IMR-90 (cell line): ENCODE data around the gene LRRC3B. TPM values are rescaled to one million over a fixed set of nuclear protein-coding genes. Genes with fewer than 3 reads are reported as not detected.

Experiments used
- ATAC-seq: fragments of 200-7000 bp; cut with Tn5 transposase; 2 replicates; pipeline ENCODE4 v1.9.1; 2020; ENCODE audit warnings: low read depth, mild to moderate bottlenecking, moderate library complexity
- BruUV-seq: library from RNA; stranded (reverse); fragments of 400-500 nt; replicated peaks from 2 replicates; lab custom pipeline; 2021; lab: Mats Ljungman, UMichigan
- CTCF ChIA-PET: fragments of 300-600 bp; formaldehyde crosslinking; extraction: SDS; loops from one replicate; lab custom pipeline; 2021; ENCODE audit warnings: antibody characterized with exemption; lab: Yijun Ruan, JAX
- POLR2A ChIA-PET: fragments of 300-600 bp; sonication (Branson Sonifier 250); formaldehyde crosslinking; loops from one replicate; lab custom pipeline; 2022; ENCODE audit warnings: antibody characterized with exemption; ENCODE audit not compliant: unreplicated experiment; lab: Charles Lee
- DNase-seq: peaks from one replicate; pipeline ENCODE4 v3.0.0; 2013
- H2AFZ ChIP-seq: replicated peaks from 2 replicates; pipeline ENCODE3; 2013; ENCODE audit warnings: low read length, mild to moderate bottlenecking; ENCODE audit not compliant: poor library complexity
- H2AK5ac ChIP-seq: 2 replicates; pipeline ENCODE4 v1.6.1; 2013; ENCODE audit warnings: low read depth, low read length, inconsistent platforms
- H2AK9ac ChIP-seq: replicated peaks from 2 replicates; pipeline ENCODE3; 2013; ENCODE audit warnings: mild to moderate bottlenecking, low read depth, low read length, moderate library complexity; ENCODE audit not compliant: poor library complexity
- H2BK120ac ChIP-seq: 2 replicates; pipeline ENCODE4 v1.6.1; 2013; ENCODE audit warnings: low read depth, low read length, inconsistent platforms
- H2BK15ac ChIP-seq: 3 replicates; pipeline ENCODE4 v1.6.1; 2013; ENCODE audit warnings: low read depth, low read length, inconsistent platforms
- H2BK20ac ChIP-seq: 2 replicates; pipeline ENCODE4 v1.6.1; 2013; ENCODE audit warnings: low read depth, mild to moderate bottlenecking, inconsistent platforms, low read length, moderate library complexity
- H2BK5ac ChIP-seq: 2 replicates; pipeline ENCODE4 v1.6.1; 2013; ENCODE audit warnings: mild to moderate bottlenecking, low read depth, low read length, inconsistent platforms; ENCODE audit not compliant: poor library complexity, severe bottlenecking
- H3K14ac ChIP-seq: replicated peaks from 2 replicates; pipeline ENCODE4 v1.6.1; 2013; ENCODE audit warnings: low read depth, low read length, inconsistent platforms
- H3K18ac ChIP-seq: 2 replicates; pipeline ENCODE4 v1.6.1; 2013; ENCODE audit warnings: low read depth, low read length, control low read depth
- H3K23ac ChIP-seq: 2 replicates; pipeline ENCODE4 v1.6.1; 2013; ENCODE audit warnings: low read depth, low read length, inconsistent platforms
- H3K27ac ChIP-seq: 2 replicates; pipeline ENCODE4 v1.5.1; 2013; ENCODE audit warnings: mild to moderate bottlenecking, control low read depth, low read length; ENCODE audit not compliant: insufficient read depth
- H3K27me3 ChIP-seq: 2 replicates; pipeline ENCODE4 v1.6.1; 2013; ENCODE audit warnings: low read length; ENCODE audit not compliant: control insufficient read depth, insufficient read depth
- H3K36me3 ChIP-seq: 2 replicates; pipeline ENCODE4 v1.6.1; 2013; ENCODE audit warnings: low read length, mixed read lengths; ENCODE audit not compliant: control insufficient read depth, insufficient read depth
- H3K4ac ChIP-seq: 2 replicates; pipeline ENCODE4 v1.6.1; 2013; ENCODE audit warnings: low read depth, low read length, inconsistent platforms
- H3K4me1 ChIP-seq: 2 replicates; pipeline ENCODE4 v1.6.1; 2013; ENCODE audit warnings: low read length, mixed read lengths; ENCODE audit not compliant: control insufficient read depth, insufficient read depth
- H3K4me2 ChIP-seq: 2 replicates; pipeline ENCODE4 v1.6.1; 2013; ENCODE audit warnings: low read depth, mild to moderate bottlenecking, control low read depth, low read length, moderate library complexity
- H3K4me3 ChIP-seq: 2 replicates; pipeline ENCODE4 v1.5.1; 2013; ENCODE audit warnings: low read depth, mild to moderate bottlenecking, control low read depth, low read length, moderate library complexity; ENCODE audit not compliant: insufficient read depth
- H3K56ac ChIP-seq: 2 replicates; pipeline ENCODE4 v1.6.1; 2013; ENCODE audit warnings: low read length, inconsistent platforms; ENCODE audit not compliant: insufficient read depth; ENCODE audit errors: extremely low read depth
- H3K79me1 ChIP-seq, 2 experiments: 2 replicates each; pipeline ENCODE4 v1.6.1; 2013; ENCODE audit warnings: low read length in 2 of 2, inconsistent platforms in 1 of 2, low read depth in 1 of 2
- H3K9ac ChIP-seq: 2 replicates; pipeline ENCODE4 v1.6.1; 2013; ENCODE audit warnings: low read depth, low read length, control low read depth
- H3K9me1 ChIP-seq: 2 replicates; pipeline ENCODE4 v1.6.1; 2013; ENCODE audit warnings: low read length, inconsistent platforms; ENCODE audit not compliant: insufficient read depth
- H3K9me3 ChIP-seq: 2 replicates; pipeline ENCODE4 v1.6.1; 2013; ENCODE audit warnings: low read length; ENCODE audit not compliant: control insufficient read depth, insufficient read depth
- H4K20me1 ChIP-seq: 2 replicates; pipeline ENCODE4 v1.6.1; 2013; ENCODE audit warnings: low read length, inconsistent platforms; ENCODE audit not compliant: insufficient read depth
- H4K5ac ChIP-seq: 2 replicates; pipeline ENCODE4 v1.6.1; 2013; ENCODE audit warnings: mild to moderate bottlenecking, low read depth, low read length, control low read depth
- H4K8ac ChIP-seq, 2 experiments: 2 replicates each; pipeline ENCODE4 v1.6.1; 2013; ENCODE audit warnings: low read depth in 2 of 2, low read length in 2 of 2, control low read depth in 1 of 2, inconsistent platforms in 1 of 2
- H4K91ac ChIP-seq: 2 replicates; pipeline ENCODE4 v1.6.1; 2013; ENCODE audit warnings: low read depth, low read length, inconsistent platforms; ENCODE audit not compliant: insufficient read depth
- BHLHE40 ChIP-seq: fragments of 150-350 bp; IDR thresholded peaks from 2 replicates; pipeline ENCODE4 v1.6.1; 2016; ENCODE audit warnings: mild to moderate bottlenecking, low read depth, low read length
- CEBPB ChIP-seq: IDR thresholded peaks from 2 replicates; pipeline ENCODE4 v1.6.1; 2012; ENCODE audit warnings: low read depth, low read length, improper control_type of control experiment
- CHD1 ChIP-seq: IDR thresholded peaks from 2 replicates; pipeline ENCODE4 v1.6.1; 2012; ENCODE audit warnings: low read depth, low read length, improper control_type of control experiment
- CTCF ChIP-seq: conservative IDR thresholded peaks from 2 replicates; pipeline ENCODE4 v1.5.1; 2012; ENCODE audit warnings: mild to moderate bottlenecking, low read depth, low read length, improper control_type of control experiment
- ELK1 ChIP-seq: fragments of 150-350 bp; IDR thresholded peaks from 2 replicates; pipeline ENCODE4 v1.6.1; 2016; ENCODE audit warnings: low read depth, mild to moderate bottlenecking, low read length, moderate library complexity, borderline replicate concordance
- FOS ChIP-seq: fragments of 150-350 bp; IDR thresholded peaks from 2 replicates; pipeline ENCODE4 v1.6.1; 2016; ENCODE audit warnings: low read depth, low read length
- MAFK ChIP-seq: IDR thresholded peaks from 2 replicates; pipeline ENCODE4 v1.6.1; 2012; ENCODE audit warnings: low read depth, low read length, improper control_type of control experiment
- MAZ ChIP-seq: IDR thresholded peaks from 2 replicates; pipeline ENCODE4 v1.6.1; 2012; ENCODE audit warnings: low read depth, mild to moderate bottlenecking, low read length, improper control_type of control experiment, moderate library complexity, borderline replicate concordance
- MXI1 ChIP-seq: IDR thresholded peaks from 2 replicates; pipeline ENCODE4 v1.6.1; 2012; ENCODE audit warnings: low read depth, mild to moderate bottlenecking, low read length, moderate library complexity, borderline replicate concordance
- NFE2L2 ChIP-seq: fragments of 150-350 bp; IDR thresholded peaks from 2 replicates; pipeline ENCODE4 v1.6.1; 2016; ENCODE audit warnings: low read depth, mild to moderate bottlenecking, low read length
- POLR2A ChIP-seq: IDR thresholded peaks from 2 replicates; pipeline ENCODE4 v1.6.1; 2012; ENCODE audit warnings: mild to moderate bottlenecking, low read depth, low read length
- RAD21 ChIP-seq: IDR thresholded peaks from 2 replicates; pipeline ENCODE4 v1.6.1; 2012; ENCODE audit warnings: low read length, improper control_type of control experiment
- RCOR1 ChIP-seq: IDR thresholded peaks from 2 replicates; pipeline ENCODE4 v1.6.1; 2012; ENCODE audit warnings: mild to moderate bottlenecking, low read length, improper control_type of control experiment; ENCODE audit not compliant: insufficient replicate concordance
- RFX5 ChIP-seq: IDR thresholded peaks from 2 replicates; pipeline ENCODE4 v1.8.0; 2012; ENCODE audit warnings: low read depth, mild to moderate bottlenecking, low read length, moderate library complexity
- SMC3 ChIP-seq: fragments of 150-350 bp; IDR thresholded peaks from 2 replicates; pipeline ENCODE4 v1.6.1; 2016; ENCODE audit warnings: low read depth, mild to moderate bottlenecking, antibody characterized with exemption, low read length, moderate library complexity
- USF2 ChIP-seq: fragments of 150-350 bp; IDR thresholded peaks from 2 replicates; pipeline ENCODE4 v1.6.1; 2017; ENCODE audit warnings: mild to moderate bottlenecking, antibody characterized with exemption, low read length, low read depth
- WGBS, 2 experiments: methylation state at CpG; one replicate each; pipeline versions ENCODE4 v1.1.5 to v1.1.7; 2013; ENCODE audit warnings: missing lambda C conversion rate in 2 of 2; ENCODE audit not compliant: insufficient read length in 1 of 2; ENCODE audit errors: extremely low coverage in 2 of 2; 5-methylcytosine and 5-hydroxymethylcytosine counted together
- dilution Hi-C: fragments of 300-500 bp; cut with HindIII; formaldehyde crosslinking; loops from one replicate; pipeline ENCODE4 v1.14.3; 2018; ENCODE audit warnings: low sequenced_read_pairs; ENCODE audit not compliant: unreplicated experiment
- in situ Hi-C: fragments of 300-500 bp; cut with MboI; formaldehyde crosslinking; loops from 3 replicates; pipeline ENCODE4 v1.14.3; 2019; ENCODE audit warnings: low sequenced_read_pairs, inconsistent platforms, mixed read lengths
- intact Hi-C: fragments of 100-400 bp; cut with micrococcal nuclease; formaldehyde crosslinking; loops from 2 replicates; pipeline ENCODE4 v1.10.0; 2022
- polyA plus RNA-seq, 3 experiments: library from polyadenylated mRNA; depleted of rRNA; stranded (reverse); fragments of >200 nt; gene quantifications; 2 replicates each; pipeline ENCODE4 v1.2.3, GENCODE V29; 2012; ENCODE audit warnings: low replicate concordance in 1 of 3
- total RNA-seq: library from RNA; depleted of rRNA; stranded (reverse); fragments of >200 nt; gene quantifications from 2 replicates; pipeline ENCODE4 v1.2.3, GENCODE V29; 2012

The LRRC3B gene
- total and polyA plus RNA-seq, 2 of the 4 experiments (the other 2 are of a cell fraction), result not detected

GRCh38 chr3:26592451-26592850, 30.1 kb upstream of the LRRC3B start:
- no peak overlapping the region for H2BK15ac ChIP-seq
- no peak overlapping the region for H3K18ac ChIP-seq
- no peaks in the 10 kb centered on the region for H3K79me1 ChIP-seq
- dilution Hi-C loops (no loop called here), intact Hi-C loops (no loop called here), in situ Hi-C loops (no loop called here)
- H4K20me1 ChIP-seq, result no peaks in the 10 kb centered on the region
- no peak overlapping the region for H3K9ac ChIP-seq
- no peak overlapping the region for H4K5ac ChIP-seq
- H2AFZ ChIP-seq, result no peak overlapping the region
- no peak overlapping the region for H3K23ac ChIP-seq
- no peak overlapping the region for H2AK5ac ChIP-seq
- no peak overlapping the region for H4K8ac ChIP-seq
- ATAC-seq (no peak), DNase-seq (no peak)
- no peak overlapping the region for H3K4me3 ChIP-seq
- H3K36me3 ChIP-seq, result no peaks in the 10 kb centered on the region
- H3K4me1 ChIP-seq, result no peaks in the 10 kb centered on the region
- peaks cover 20% of the 10 kb centered on the region for H3K9me3 ChIP-seq
- no peak overlapping the region for H4K91ac ChIP-seq
- H2BK120ac ChIP-seq, result no peak overlapping the region
- ChIA-PET CTCF (no interaction called here), POLR2A (no interaction called here)
- no peak overlapping the region for H3K27ac ChIP-seq
- no peak overlapping the region for H2BK5ac ChIP-seq
- H3K56ac ChIP-seq, result no peak overlapping the region
- WGBS, 2 experiments, result 0% methylated on average over 2 of the region's 4 CpGs; no CpG with 5 or more reads in 1 of the 2 experiments
- H3K4me2 ChIP-seq, result no peak overlapping the region
- no peak overlapping the region for H2AK9ac ChIP-seq
- no peaks in the 10 kb centered on the region for H3K9me1 ChIP-seq
- BruUV-seq, result no TSS peak
- no peak overlapping the region for H3K14ac ChIP-seq
- no peak overlapping the region for H3K4ac ChIP-seq
- H2BK20ac ChIP-seq, result no peak overlapping the region
- TF ChIP-seq MAFK, result no peak
- no peak for TF ChIP-seq RCOR1
- no peak for TF ChIP-seq ELK1
- no peak for TF ChIP-seq RAD21
- no peak for TF ChIP-seq CHD1
- no peak for TF ChIP-seq CTCF
- no peak for TF ChIP-seq FOS
- no peak for TF ChIP-seq MAZ
- no peak for TF ChIP-seq USF2
- no peak for TF ChIP-seq RFX5
- no peak for TF ChIP-seq CEBPB
- TF ChIP-seq MXI1, result no peak
- no peak for TF ChIP-seq NFE2L2
- no peak for TF ChIP-seq POLR2A
- no peak for TF ChIP-seq SMC3
- TF ChIP-seq BHLHE40, result no peak
- H3K27me3 ChIP-seq, result no peaks in the 10 kb centered on the region
